HEK293T (cell line): ENCODE data around the gene KANSL1L.
A peak's percentile ranks its signal among the peaks of the same experiment; 100 is the strongest.

Experiments
- CTCF ChIA-PET: fragments of 350-600 bp; formaldehyde crosslinking; extraction: SDS; loops from one replicate; lab custom pipeline; 2021; ENCODE audit warnings: antibody characterized with exemption, inconsistent platforms; lab: Yijun Ruan, JAX
- POLR2A ChIA-PET: fragments of 350-600 bp; formaldehyde crosslinking; extraction: SDS; loops from one replicate; lab custom pipeline; 2020; ENCODE audit warnings: antibody characterized with exemption, inconsistent platforms; lab: Yijun Ruan, JAX
- DNase-seq: peaks from one replicate; pipeline ENCODE4 v3.0.0; 2012; ENCODE audit warnings: mixed read lengths; ENCODE audit errors: extremely low spot score
- ARNT ChIP-seq: fragments of 450-650 bp; IDR thresholded peaks from 2 replicates; pipeline ENCODE4 v1.6.1; 2017; ENCODE audit warnings: mild to moderate bottlenecking
- BHLHE40 ChIP-seq: fragments of 450-650 bp; IDR thresholded peaks from 2 replicates; pipeline ENCODE4 v1.6.1; 2016; ENCODE audit warnings: mild to moderate bottlenecking, moderate library complexity, borderline replicate concordance
- CTBP1 ChIP-seq: fragments of 450-650 bp; IDR thresholded peaks from 2 replicates; pipeline ENCODE4 v1.6.1; 2016; ENCODE audit warnings: borderline replicate concordance
- ELF4 ChIP-seq: fragments of 450-650 bp; IDR thresholded peaks from 2 replicates; pipeline ENCODE4 v1.6.1; 2017; ENCODE audit warnings: antibody characterized with exemption
- FOXA1 ChIP-seq: fragments of 450-650 bp; IDR thresholded peaks from 2 replicates; pipeline ENCODE4 v1.6.1; 2016; ENCODE audit warnings: mild to moderate bottlenecking
- FOXK2 ChIP-seq: fragments of 450-650 bp; IDR thresholded peaks from 2 replicates; pipeline ENCODE4 v1.6.1; 2016; ENCODE audit warnings: mild to moderate bottlenecking
- FOXM1 ChIP-seq: fragments of 450-650 bp; IDR thresholded peaks from 2 replicates; pipeline ENCODE4 v1.6.1; 2017; ENCODE audit warnings: mild to moderate bottlenecking, borderline replicate concordance
- HDGF ChIP-seq: fragments of 450-650 bp; IDR thresholded peaks from 2 replicates; pipeline ENCODE4 v1.6.1; 2017; ENCODE audit warnings: antibody characterized with exemption, borderline replicate concordance
- L3MBTL2 ChIP-seq: fragments of 450-650 bp; conservative IDR thresholded peaks from 2 replicates; pipeline ENCODE4 v1.6.1; 2016; ENCODE audit warnings: mild to moderate bottlenecking
- LEF1 ChIP-seq: fragments of 450-650 bp; IDR thresholded peaks from 2 replicates; pipeline ENCODE4 v1.6.1; 2017; ENCODE audit warnings: mild to moderate bottlenecking, borderline replicate concordance
- NFRKB ChIP-seq: fragments of 450-650 bp; IDR thresholded peaks from 2 replicates; pipeline ENCODE4 v1.6.1; 2016; ENCODE audit warnings: mild to moderate bottlenecking, moderate library complexity
- SP1 ChIP-seq: fragments of 450-650 bp; IDR thresholded peaks from 2 replicates; pipeline ENCODE4 v1.6.1; 2017
- SUZ12 ChIP-seq: fragments of 450-650 bp; IDR thresholded peaks from 2 replicates; pipeline ENCODE4 v1.6.1; 2016; ENCODE audit warnings: mild to moderate bottlenecking
- TARDBP ChIP-seq: fragments of 450-650 bp; IDR thresholded peaks from 2 replicates; pipeline ENCODE4 v1.6.1; 2016
- ZNF384 ChIP-seq: fragments of 450-650 bp; IDR thresholded peaks from 2 replicates; pipeline ENCODE4 v1.6.1; 2016
- TF ChIP-seq, protein P1 (sequence below): fragments of 450-650 bp; IDR thresholded peaks from 2 replicates; pipeline ENCODE4 v1.6.1; 2016

Gene KANSL1L, protein sequence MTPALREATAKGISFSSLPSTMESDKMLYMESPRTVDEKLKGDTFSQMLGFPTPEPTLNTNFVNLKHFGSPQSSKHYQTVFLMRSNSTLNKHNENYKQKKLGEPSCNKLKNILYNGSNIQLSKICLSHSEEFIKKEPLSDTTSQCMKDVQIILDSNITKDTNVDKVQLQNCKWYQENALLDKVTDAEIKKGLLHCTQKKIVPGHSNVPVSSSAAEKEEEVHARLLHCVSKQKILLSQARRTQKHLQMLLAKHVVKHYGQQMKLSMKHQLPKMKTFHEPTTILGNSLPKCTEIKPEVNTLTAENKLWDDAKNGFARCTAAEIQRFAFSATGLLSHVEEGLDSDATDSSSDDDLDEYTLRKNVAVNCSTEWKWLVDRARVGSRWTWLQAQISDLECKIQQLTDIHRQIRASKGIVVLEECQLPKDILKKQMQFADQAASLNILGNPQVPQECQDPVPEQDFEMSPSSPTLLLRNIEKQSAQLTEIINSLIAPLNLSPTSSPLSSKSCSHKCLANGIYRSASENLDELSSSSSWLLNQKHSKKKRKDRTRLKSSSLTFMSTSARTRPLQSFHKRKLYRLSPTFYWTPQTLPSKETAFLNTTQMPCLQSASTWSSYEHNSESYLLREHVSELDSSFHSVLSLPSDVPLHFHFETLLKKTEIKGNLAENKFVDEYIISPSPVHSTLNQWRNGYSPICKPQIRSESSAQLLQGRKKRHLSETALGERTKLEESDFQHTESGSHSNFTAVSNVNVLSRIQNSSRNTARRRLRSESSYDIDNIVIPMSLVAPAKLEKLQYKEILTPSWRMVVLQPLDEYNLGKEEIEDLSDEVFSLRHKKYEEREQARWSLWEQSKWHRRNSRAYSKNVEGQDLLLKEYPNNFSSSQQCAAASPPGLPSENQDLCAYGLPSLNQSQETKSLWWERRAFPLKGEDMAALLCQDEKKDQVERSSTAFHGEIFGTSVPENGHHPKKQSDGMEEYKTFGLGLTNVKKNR

DNA sequence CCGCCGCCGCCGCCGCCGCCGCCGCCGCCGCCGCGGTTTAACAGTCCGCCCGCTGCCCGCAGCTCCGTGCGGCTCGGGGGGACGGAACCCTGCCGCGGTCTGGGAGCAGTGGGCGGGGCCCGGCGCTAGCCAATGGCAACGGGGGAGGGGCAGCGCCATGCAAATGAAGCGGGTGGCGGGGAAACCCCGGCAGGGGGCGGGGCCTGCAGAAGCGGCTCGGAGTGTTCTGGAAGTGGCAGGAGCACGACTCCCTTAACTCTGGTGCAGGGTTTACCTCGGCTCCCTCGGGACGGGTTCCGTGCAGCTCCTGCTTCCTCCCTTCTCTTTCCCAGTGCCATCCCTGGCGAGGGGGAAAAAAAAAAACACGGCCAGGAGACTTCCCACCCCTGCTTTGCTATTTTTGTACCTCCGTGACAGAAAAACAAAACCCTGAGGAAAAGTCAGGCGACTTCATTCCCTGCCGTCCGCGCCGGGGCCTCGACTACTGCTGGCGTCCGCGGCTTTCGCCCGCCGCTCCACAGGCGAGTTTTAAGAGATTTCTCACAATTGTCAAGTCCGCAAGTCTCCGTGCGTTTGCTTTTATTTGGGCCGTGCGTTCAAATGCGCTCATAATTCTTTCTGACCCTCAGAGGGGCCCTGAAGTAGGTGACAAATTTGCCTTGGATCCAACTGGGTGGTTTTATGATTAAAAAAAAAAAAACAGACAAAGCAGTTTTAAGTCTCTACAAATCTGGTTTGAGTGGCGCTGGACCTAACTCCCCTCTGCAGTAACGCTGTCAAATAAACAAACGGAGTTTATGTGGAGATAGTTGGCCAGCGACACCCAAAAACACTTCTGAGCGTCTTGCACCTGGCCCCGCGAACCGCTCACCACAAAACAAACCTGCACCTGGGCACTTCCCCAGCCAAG lies at the start of gene KANSL1L:
Gene KANSL1L, minus strand, starts transcription at position 101 of the 910 bp plus-strand sequence. CDS start 16,827 bp downstream, outside the sequence.
- peak; percentile 91 for DNase-seq
- TF ChIP-seq L3MBTL2 (peak; percentile 49; the same call in 1 of the 2 replicates), TARDBP (no peak), ZNF384 (0 out of 2 replicates have a peak, but pooled peaks have one; percentile 29)
- TF ChIP-seq, protein P1, sequence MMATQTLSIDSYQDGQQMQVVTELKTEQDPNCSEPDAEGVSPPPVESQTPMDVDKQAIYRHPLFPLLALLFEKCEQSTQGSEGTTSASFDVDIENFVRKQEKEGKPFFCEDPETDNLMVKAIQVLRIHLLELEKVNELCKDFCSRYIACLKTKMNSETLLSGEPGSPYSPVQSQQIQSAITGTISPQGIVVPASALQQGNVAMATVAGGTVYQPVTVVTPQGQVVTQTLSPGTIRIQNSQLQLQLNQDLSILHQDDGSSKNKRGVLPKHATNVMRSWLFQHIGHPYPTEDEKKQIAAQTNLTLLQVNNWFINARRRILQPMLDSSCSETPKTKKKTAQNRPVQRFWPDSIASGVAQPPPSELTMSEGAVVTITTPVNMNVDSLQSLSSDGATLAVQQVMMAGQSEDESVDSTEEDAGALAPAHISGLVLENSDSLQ = peak; percentile 29
- ChIA-PET POLR2A (interaction anchor here (1.4 to 1.5 kb wide), 2 partner anchors 14 to 17 kb away, joined by 3 to 4 read pairs; no protein-coding TSS in a partner anchor), CTCF (no interaction called here)

DNA sequence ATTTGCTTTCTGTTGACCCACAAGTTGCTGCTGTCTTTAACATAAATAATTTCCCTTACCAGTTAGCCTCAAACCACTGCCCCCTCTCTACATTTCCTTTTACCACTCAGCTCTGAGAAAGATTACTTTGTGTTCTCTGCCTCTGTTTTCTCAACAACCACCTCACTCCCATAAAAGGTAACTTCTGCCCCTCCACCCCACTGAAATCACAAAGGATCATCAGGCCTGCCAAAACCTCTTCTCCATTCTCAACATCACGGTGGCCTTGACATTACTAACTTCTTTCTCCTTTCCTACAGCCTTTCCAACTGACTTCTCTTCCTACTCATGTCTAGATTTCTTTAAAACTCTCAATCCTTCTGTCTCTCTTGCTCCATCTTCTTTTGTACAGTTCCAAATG lies 43.9 kb upstream of the KANSL1L start:
- POLR2A ChIA-PET = no interaction called here
- CTCF ChIA-PET = no interaction called here
- no peak for DNase-seq
- no peak for TF ChIP-seq FOXM1
- TF ChIP-seq SUZ12 = no peak
- TF ChIP-seq ZNF384 = no peak
- TF ChIP-seq HDGF = no peak
- no peak for TF ChIP-seq ELF4
- no peak for TF ChIP-seq LEF1
- no peak for TF ChIP-seq FOXK2

DNA sequence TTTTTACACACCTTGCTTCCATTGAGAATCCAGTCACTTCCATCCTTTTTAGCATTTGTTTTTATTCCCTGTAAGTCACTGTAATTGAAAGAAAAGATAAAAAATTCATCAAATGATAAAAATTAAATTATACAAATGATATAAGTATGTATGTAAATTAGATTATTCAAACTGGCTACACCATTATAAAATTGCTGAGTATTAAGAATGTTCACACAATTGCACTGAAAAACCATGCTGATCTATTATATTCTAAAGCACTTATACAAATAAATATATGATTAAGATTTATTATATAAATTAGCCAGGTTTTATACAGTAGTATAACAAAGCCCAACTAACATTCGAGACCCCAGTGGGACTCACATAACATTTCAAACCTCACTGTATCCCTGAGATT lies 39.0 kb upstream of the KANSL1L start:
- ChIA-PET CTCF (no interaction called here), POLR2A (no interaction called here)
- TF ChIP-seq HDGF (no peak), NFRKB (no peak), L3MBTL2 (no peak), FOXM1 (no peak), ARNT (no peak), BHLHE40 (no peak), ELF4 (no peak), SUZ12 (no peak), SP1 (no peak), FOXA1 (no peak), CTBP1 (no peak), FOXK2 (no peak), LEF1 (no peak), ZNF384 (no peak), TARDBP (no peak)
- TF ChIP-seq, protein P1 = no peak
- DNase-seq = no peak

DNA sequence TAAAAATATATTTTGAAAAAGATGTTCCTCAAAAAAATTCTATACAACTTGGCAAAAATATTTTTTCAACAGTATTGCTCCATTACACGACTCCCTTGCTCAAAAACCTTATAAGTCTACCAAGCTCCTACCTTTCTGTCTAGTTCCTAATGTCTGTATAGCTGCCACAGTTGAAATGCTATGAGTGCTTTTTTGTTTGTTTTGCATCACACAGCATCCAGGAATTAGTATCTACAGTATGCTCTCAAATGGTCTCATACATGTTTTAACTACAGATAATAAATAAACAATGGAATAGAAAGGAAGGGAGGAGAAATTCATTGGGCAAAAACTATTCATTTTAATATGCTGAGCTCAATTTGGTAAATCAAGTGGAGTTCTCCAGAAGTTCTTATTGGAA lies 36.7 kb upstream of the KANSL1L start:
- TF ChIP-seq LEF1 (no peak), SP1 (no peak), CTBP1 (no peak), ELF4 (no peak), NFRKB (no peak), ARNT (no peak), SUZ12 (no peak), FOXA1 (no peak), FOXK2 (no peak), L3MBTL2 (no peak), TARDBP (no peak), FOXM1 (no peak), HDGF (no peak), ZNF384 (no peak), BHLHE40 (no peak)
- TF ChIP-seq, protein P1 = no peak
- DNase-seq = no peak
- ChIA-PET POLR2A (no interaction called here), CTCF (no interaction called here)

DNA sequence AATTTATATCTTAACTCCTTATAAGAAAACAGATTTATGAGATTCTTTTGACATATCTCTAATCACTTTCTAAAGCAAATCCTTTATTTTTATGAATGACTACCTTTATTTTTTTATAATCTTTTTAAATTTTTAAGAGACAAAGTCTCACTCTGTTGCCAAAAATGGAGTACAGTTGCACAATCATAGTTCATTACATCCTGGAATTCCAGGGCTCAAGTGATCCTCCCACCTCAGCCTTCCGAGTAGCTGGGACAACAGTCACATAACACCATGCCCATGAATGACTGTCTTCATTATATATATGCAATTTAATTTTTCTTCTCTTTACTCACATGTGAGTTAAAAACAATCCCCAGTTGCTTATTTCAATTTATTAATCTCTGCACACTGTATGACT lies 32.3 kb upstream of the KANSL1L start:
- TF ChIP-seq ZNF384 (no peak), L3MBTL2 (no peak), CTBP1 (no peak), FOXA1 (no peak), HDGF (no peak)
- POLR2A ChIA-PET = no interaction called here
- CTCF ChIA-PET = no interaction called here
- no peak for DNase-seq
